SK-N-SH (cell line): Measurements from ENCODE around the gene DELE1. TPM values are rescaled to one million over a fixed set of nuclear protein-coding genes. Genes with fewer than 3 reads are reported as not detected.
"Not testable (repeated sequence)": the region's sequence is repeated elsewhere in the genome, so short reads cannot be mapped to it uniquely, and the experiment has no call there.

Experiments used
- CTCF ChIA-PET: fragments of 300-600, 350-600 bp; formaldehyde crosslinking; extraction: SDS; loops from one replicate; lab custom pipeline; 2021; lab: Yijun Ruan, JAX
- POLR2A ChIA-PET: fragments of 350-600 bp; sonication (Branson Sonifier 250); formaldehyde crosslinking; extraction: SDS; loops from one replicate; lab custom pipeline; 2020; ENCODE audit warnings: antibody characterized with exemption, inconsistent platforms; lab: Yijun Ruan, JAX
- DNase-seq: peaks from one replicate; pipeline ENCODE4 v3.0.0; 2012
- H2AFZ ChIP-seq: fragments of 200-600 bp; sonication (generic); 2 replicates; pipeline ENCODE4 v1.8.1; 2016; ENCODE audit warnings: antibody characterized with exemption, mild to moderate bottlenecking, low read depth
- H3F3A ChIP-seq: fragments of 200-600 bp; sonication (generic); replicated peaks from 2 replicates; pipeline ENCODE3; 2016; ENCODE audit warnings: antibody characterized with exemption, mild to moderate bottlenecking; ENCODE audit not compliant: insufficient read depth
- H3K27ac ChIP-seq, 2 experiments: fragments of 200-500 bp in 1 of 2; fragments of 200-600 bp in 1 of 2; sonication (Bioruptor generic) in 1 of 2; sonication (generic), shearing (Covaris generic) in 1 of 2; 2 replicates each; pipeline versions ENCODE4 v1.5.1 to v1.6.1; 2014 to 2016; ENCODE audit warnings: low read depth in 2 of 2, inconsistent platforms in 1 of 2, low read length in 1 of 2, mild to moderate bottlenecking in 1 of 2, mixed read lengths in 1 of 2
- H3K27me3 ChIP-seq: fragments of 200-600 bp; sonication (generic), shearing (Covaris generic); 2 replicates; pipeline ENCODE4 v1.6.1; 2016; ENCODE audit warnings: mixed run types; ENCODE audit not compliant: insufficient read depth
- H3K36me3 ChIP-seq, 2 experiments: fragments of 200-500 bp in 1 of 2; fragments of 200-600 bp in 1 of 2; sonication (Bioruptor generic) in 1 of 2; sonication (generic) in 1 of 2; replicated peaks in 1 of 2; 2 replicates each; pipeline versions ENCODE3 to v1.5.1; 2014 to 2016; ENCODE audit warnings: low read length in 1 of 2, mild to moderate bottlenecking in 1 of 2; ENCODE audit not compliant: insufficient read depth in 2 of 2, control insufficient read depth in 1 of 2
- H3K4me1 ChIP-seq, 2 experiments: fragments of 200-500 bp in 1 of 2; fragments of 200-600 bp in 1 of 2; sonication (Bioruptor generic) in 1 of 2; sonication (generic), shearing (Covaris generic) in 1 of 2; 2 replicates each; pipeline versions ENCODE4 v1.5.1 to v1.6.1; 2014 to 2016; ENCODE audit warnings: low read depth in 1 of 2, low read length in 1 of 2, mixed run types in 1 of 2; ENCODE audit not compliant: insufficient read depth in 2 of 2, control insufficient read depth in 1 of 2
- H3K4me2 ChIP-seq: fragments of 200-600 bp; sonication (generic), shearing (Covaris generic); 2 replicates; pipeline ENCODE4 v1.6.1; 2017; ENCODE audit warnings: mixed run types
- H3K4me3 ChIP-seq, 2 experiments: fragments of 200-500 bp in 1 of 2; fragments of 200-600 bp in 1 of 2; sonication (Bioruptor generic) in 1 of 2; sonication (generic), shearing (Covaris generic) in 1 of 2; 2 replicates each; pipeline versions ENCODE4 v1.5.1 to v1.8.1; 2014 to 2016; ENCODE audit warnings: low read depth in 2 of 2, inconsistent platforms in 1 of 2, low read length in 1 of 2, mild to moderate bottlenecking in 1 of 2, mixed read lengths in 1 of 2, moderate library complexity in 1 of 2
- H3K79me2 ChIP-seq: fragments of 200-600 bp; sonication (generic); 2 replicates; pipeline ENCODE4 v1.8.1; 2017; ENCODE audit warnings: mild to moderate bottlenecking; ENCODE audit not compliant: insufficient read depth
- H3K9ac ChIP-seq: fragments of 200-600 bp; sonication (generic); 2 replicates; pipeline ENCODE4 v1.6.1; 2017; ENCODE audit warnings: mixed run types
- H3K9me2 ChIP-seq: fragments of 200-600 bp; sonication (generic); 2 replicates; pipeline ENCODE4 v1.6.1; 2017; ENCODE audit warnings: mixed run types
- H3K9me3 ChIP-seq: fragments of 200-600 bp; sonication (generic); 2 replicates; pipeline ENCODE4 v1.6.1; 2017; ENCODE audit warnings: mixed run types, mild to moderate bottlenecking, moderate library complexity
- H4K20me1 ChIP-seq: fragments of 200-600 bp; sonication (generic); 2 replicates; pipeline ENCODE4 v1.6.1; 2017; ENCODE audit warnings: mild to moderate bottlenecking, mixed run types; ENCODE audit not compliant: insufficient read depth
- ELF1 ChIP-seq: IDR thresholded peaks from 2 replicates; pipeline ENCODE4 v1.4.0; 2012
- EP300 ChIP-seq, 2 experiments: IDR thresholded peaks; 2 replicates each; pipeline versions ENCODE4 v1.4.0 to v1.6.1; 2012; ENCODE audit warnings: borderline replicate concordance in 1 of 2, low read depth in 1 of 2, low read length in 1 of 2
- EZH2phosphoT487 ChIP-seq: fragments of 200-600 bp; sonication (generic); IDR thresholded peaks from 2 replicates; pipeline ENCODE4 v1.6.1; 2017; ENCODE audit warnings: low read depth, mixed run types, mild to moderate bottlenecking, antibody characterized with exemption, moderate library complexity, borderline replicate concordance
- FOSL2 ChIP-seq: IDR thresholded peaks from 2 replicates; pipeline ENCODE4 v1.4.0; 2012; ENCODE audit warnings: low read depth, mild to moderate bottlenecking, moderate library complexity, borderline replicate concordance
- GATA2 ChIP-seq: sonication (generic); formaldehyde crosslinking; IDR thresholded peaks from 2 replicates; pipeline ENCODE4 v1.5.0; 2020; ENCODE audit warnings: mild to moderate bottlenecking, missing genetic modification reagents
- NRF1 ChIP-seq: IDR thresholded peaks from 2 replicates; pipeline ENCODE4 v1.6.1; 2012; ENCODE audit warnings: low read depth, mild to moderate bottlenecking, low read length
- POLR2AphosphoS5 ChIP-seq: IDR thresholded peaks from 2 replicates; pipeline ENCODE4 v1.6.1; 2012; ENCODE audit warnings: low read depth, low read length
- RAD21 ChIP-seq: IDR thresholded peaks from 2 replicates; pipeline ENCODE4 v1.6.1; 2012; ENCODE audit warnings: mild to moderate bottlenecking, low read length
- SIN3A ChIP-seq: IDR thresholded peaks from 2 replicates; pipeline ENCODE4 v1.6.1; 2012; ENCODE audit warnings: low read depth, mild to moderate bottlenecking, low read length, moderate library complexity, borderline replicate concordance
- SMC3 ChIP-seq: IDR thresholded peaks from 2 replicates; pipeline ENCODE4 v1.6.1; 2012; ENCODE audit warnings: low read depth, low read length, improper control_type of control experiment
- YY1 ChIP-seq: IDR thresholded peaks from 2 replicates; pipeline ENCODE4 v1.4.0; 2012; ENCODE audit warnings: low read depth, mild to moderate bottlenecking
- WGBS: methylation state at CpG from one replicate; pipeline ENCODE4 v1.1.6; 2017; ENCODE audit warnings: low lambda C conversion rate; 5-methylcytosine and 5-hydroxymethylcytosine counted together
- polyA plus RNA-seq, 3 experiments: library from polyadenylated mRNA; depleted of rRNA; stranded (reverse); fragments of >200 nt; gene quantifications; 2 replicates each; pipeline ENCODE4 v1.2.3, GENCODE V29; 2012
- TF ChIP-seq, protein P1 (sequence below): fragments of 200-600 bp; sonication (generic); IDR thresholded peaks from 2 replicates; pipeline ENCODE4 v1.6.1; 2017; ENCODE audit warnings: antibody characterized with exemption, mild to moderate bottlenecking, moderate library complexity
- TF ChIP-seq, protein P2 (sequence below): fragments of 150-350 bp; IDR thresholded peaks from 2 replicates; pipeline ENCODE4 v1.6.1; 2017; ENCODE audit warnings: antibody characterized with exemption, low read length, low read depth, borderline replicate concordance
- TF ChIP-seq, protein P3 (sequence below): IDR thresholded peaks from 2 replicates; pipeline ENCODE4 v1.4.0; 2012; ENCODE audit warnings: low read depth, borderline replicate concordance
- TF ChIP-seq, protein P4 (sequence below): IDR thresholded peaks from 2 replicates; pipeline ENCODE4 v1.4.0; 2012; ENCODE audit warnings: low read depth, borderline replicate concordance

DELE1 gene
- polyA plus RNA-seq, 1 of the 3 experiments (the other 2 are of a cell fraction) = 60.3 TPM

DNA sequence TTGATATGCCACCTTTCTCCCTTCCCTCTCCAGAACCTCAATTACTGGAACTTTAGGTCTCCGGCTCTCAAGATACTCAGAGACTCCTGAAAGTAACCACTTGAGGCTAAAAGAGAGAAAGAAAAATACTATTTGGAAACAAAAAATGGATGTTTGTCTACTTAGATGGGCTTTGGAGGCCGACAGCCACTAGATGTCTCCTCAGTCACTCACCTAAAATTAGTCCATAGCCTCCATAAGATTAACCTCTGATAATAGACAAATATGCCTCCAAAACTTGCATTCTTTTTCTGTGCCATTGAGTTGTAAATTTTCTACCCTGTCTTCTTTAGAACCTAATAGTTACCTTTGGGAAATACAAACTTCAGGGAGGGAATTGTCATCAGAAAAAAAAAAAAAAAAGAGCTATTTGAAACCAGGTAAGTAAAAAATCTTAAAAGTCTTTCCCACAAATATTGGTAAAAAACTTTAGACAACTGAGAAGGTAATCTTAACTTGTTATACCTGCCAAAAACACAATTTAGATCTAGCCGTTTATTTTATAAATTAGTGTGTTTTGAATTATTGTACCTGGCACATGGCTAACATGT, 34.3 kb upstream of the DELE1 start:
- Histone ChIP-seq H4K20me1 (no peaks in the 10 kb centered on the region), H3K27me3 (peaks cover 10% of the 10 kb centered on the region; the same call in 1 of the 2 replicates), H3K4me2 (no peak overlapping the region), H2AFZ (no peak overlapping the region), H3K9me3 (no peaks in the 10 kb centered on the region), H3K4me1 (no peaks in the 10 kb centered on the region), H3K79me2 (no peaks in the 10 kb centered on the region), H3K9me2 (no peaks in the 10 kb centered on the region), H3K9ac (no peak overlapping the region), H3K4me3 (no peak overlapping the region), H3F3A (no peaks in the 10 kb centered on the region), H3K27ac (no peak overlapping the region), H3K36me3 (no peaks in the 10 kb centered on the region)
- TF ChIP-seq ELF1 (no peak), SMC3 (peak; percentile 56; the same call in 1 of the 2 replicates), RAD21 (peak; percentile 69)
- TF ChIP-seq, protein P1, sequence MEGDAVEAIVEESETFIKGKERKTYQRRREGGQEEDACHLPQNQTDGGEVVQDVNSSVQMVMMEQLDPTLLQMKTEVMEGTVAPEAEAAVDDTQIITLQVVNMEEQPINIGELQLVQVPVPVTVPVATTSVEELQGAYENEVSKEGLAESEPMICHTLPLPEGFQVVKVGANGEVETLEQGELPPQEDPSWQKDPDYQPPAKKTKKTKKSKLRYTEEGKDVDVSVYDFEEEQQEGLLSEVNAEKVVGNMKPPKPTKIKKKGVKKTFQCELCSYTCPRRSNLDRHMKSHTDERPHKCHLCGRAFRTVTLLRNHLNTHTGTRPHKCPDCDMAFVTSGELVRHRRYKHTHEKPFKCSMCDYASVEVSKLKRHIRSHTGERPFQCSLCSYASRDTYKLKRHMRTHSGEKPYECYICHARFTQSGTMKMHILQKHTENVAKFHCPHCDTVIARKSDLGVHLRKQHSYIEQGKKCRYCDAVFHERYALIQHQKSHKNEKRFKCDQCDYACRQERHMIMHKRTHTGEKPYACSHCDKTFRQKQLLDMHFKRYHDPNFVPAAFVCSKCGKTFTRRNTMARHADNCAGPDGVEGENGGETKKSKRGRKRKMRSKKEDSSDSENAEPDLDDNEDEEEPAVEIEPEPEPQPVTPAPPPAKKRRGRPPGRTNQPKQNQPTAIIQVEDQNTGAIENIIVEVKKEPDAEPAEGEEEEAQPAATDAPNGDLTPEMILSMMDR = peak; percentile 48
- 42% methylated on average over 3 of the region's 3 CpGs for WGBS
- CTCF ChIA-PET = interaction anchor here (0.7 to 6.1 kb wide), 16 partner anchors 10 to 255 kb away, joined by 3 to 48 read pairs (median 4); partner anchors contain the start of genes PCDH1 and PCDH12
- POLR2A ChIA-PET = interaction anchor here (0.7 to 0.9 kb wide), 2 partner anchors 13 to 39 kb away, joined by 3 to 4 read pairs; no protein-coding TSS in a partner anchor
- peak; percentile 38 for DNase-seq

DNA sequence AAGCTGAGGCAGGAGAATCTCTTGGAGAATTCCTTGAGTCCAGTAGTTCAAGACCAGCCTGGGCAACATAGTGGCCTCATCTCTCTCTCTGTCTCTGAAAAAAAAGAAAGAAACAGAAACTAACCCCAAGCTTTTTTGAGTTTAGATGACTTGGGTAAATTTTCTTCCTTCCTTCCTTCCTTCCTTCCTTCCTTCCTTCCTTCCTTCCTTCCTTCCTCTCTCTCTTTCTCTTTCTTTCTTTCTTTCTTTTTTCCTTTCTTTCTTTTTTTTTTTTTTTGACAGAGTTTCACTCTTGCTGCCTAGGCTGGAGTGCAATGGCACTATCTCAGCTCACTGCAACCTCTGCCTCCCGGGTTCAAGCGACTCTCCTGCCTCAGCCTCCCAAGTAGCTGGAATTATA, 33.2 kb upstream of the DELE1 start:
- H3K27me3 ChIP-seq, H3K4me2 ChIP-seq, H3K36me3 ChIP-seq, H3K4me1 ChIP-seq, H3K9me3 ChIP-seq, H3K9me2 ChIP-seq, H3F3A ChIP-seq, POLR2A ChIA-PET, H3K27ac ChIP-seq, H3K4me3 ChIP-seq, H4K20me1 ChIP-seq, H3K9ac ChIP-seq, DNase-seq, H2AFZ ChIP-seq, H3K79me2 ChIP-seq: not testable (repeated sequence)
- 67% methylated on average over 2 of the region's 2 CpGs for WGBS
- CTCF ChIA-PET = interaction anchor here (0.7 to 6.1 kb wide), 10 partner anchors 9 to 198 kb away, joined by 3 to 48 read pairs (median 9); partner anchors contain the start of genes PCDH1 and PCDH12

DNA sequence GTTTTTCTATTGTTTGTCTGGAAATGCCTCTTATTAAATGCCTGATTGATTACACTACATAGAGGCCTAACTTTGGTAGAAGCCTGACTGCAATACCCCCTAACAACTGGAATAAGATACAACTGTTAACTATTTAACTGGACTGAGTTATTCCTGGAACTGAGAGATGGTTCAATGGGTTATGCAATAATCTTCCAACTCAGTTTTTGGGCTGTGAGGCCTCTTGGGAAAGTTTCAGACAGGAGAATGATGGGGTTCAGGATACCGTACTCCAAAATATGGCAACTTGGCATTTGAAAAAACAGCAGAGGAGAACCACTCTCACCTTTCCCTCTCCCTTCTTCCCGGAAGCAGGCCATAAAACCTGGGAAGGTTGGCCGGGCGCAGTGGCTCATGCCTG, 26.2 kb upstream of the DELE1 start:
- no peak for DNase-seq
- CTCF ChIA-PET = interaction anchor here (1.2 to 1.4 kb wide), 2 partner anchors 18 to 63 kb away, joined by 4 read pairs; no protein-coding TSS in a partner anchor
- no peaks in the 10 kb centered on the region for H3K9me2 ChIP-seq
- H3K79me2 ChIP-seq = no peaks in the 10 kb centered on the region
- no peaks in the 10 kb centered on the region for H3K9me3 ChIP-seq
- H3K27me3 ChIP-seq = peaks cover 11% of the 10 kb centered on the region
- no peaks in the 10 kb centered on the region for H3F3A ChIP-seq
- POLR2A ChIA-PET = no interaction called here
- H2AFZ ChIP-seq = no peak overlapping the region
- WGBS = 79% methylated on average over 4 of the region's 4 CpGs
- H3K9ac ChIP-seq = no peak overlapping the region
- H3K4me2 ChIP-seq = no peak overlapping the region
- no peak overlapping the region for H3K4me3 ChIP-seq
- H4K20me1 ChIP-seq = no peaks in the 10 kb centered on the region
- H3K36me3 ChIP-seq = no peaks in the 10 kb centered on the region
- H3K27ac ChIP-seq = no peak overlapping the region
- peaks cover 0 to 8% of the 10 kb centered on the region in 2 experiments; a peak in 1 of 4 replicates for H3K4me1 ChIP-seq
- TF ChIP-seq GATA2 (CRISPR knock-in tag) = no peak
- TF ChIP-seq, protein P2, sequence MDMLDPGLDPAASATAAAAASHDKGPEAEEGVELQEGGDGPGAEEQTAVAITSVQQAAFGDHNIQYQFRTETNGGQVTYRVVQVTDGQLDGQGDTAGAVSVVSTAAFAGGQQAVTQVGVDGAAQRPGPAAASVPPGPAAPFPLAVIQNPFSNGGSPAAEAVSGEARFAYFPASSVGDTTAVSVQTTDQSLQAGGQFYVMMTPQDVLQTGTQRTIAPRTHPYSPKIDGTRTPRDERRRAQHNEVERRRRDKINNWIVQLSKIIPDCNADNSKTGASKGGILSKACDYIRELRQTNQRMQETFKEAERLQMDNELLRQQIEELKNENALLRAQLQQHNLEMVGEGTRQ = no peak
- TF ChIP-seq POLR2AphosphoS5 = no peak
- no peak for TF ChIP-seq NRF1
- TF ChIP-seq, protein P3, sequence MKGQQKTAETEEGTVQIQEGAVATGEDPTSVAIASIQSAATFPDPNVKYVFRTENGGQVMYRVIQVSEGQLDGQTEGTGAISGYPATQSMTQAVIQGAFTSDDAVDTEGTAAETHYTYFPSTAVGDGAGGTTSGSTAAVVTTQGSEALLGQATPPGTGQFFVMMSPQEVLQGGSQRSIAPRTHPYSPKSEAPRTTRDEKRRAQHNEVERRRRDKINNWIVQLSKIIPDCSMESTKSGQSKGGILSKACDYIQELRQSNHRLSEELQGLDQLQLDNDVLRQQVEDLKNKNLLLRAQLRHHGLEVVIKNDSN = no peak
- no peak for TF ChIP-seq SIN3A
- no peak for TF ChIP-seq YY1
- TF ChIP-seq FOSL2 = no peak
- TF ChIP-seq, protein P4, sequence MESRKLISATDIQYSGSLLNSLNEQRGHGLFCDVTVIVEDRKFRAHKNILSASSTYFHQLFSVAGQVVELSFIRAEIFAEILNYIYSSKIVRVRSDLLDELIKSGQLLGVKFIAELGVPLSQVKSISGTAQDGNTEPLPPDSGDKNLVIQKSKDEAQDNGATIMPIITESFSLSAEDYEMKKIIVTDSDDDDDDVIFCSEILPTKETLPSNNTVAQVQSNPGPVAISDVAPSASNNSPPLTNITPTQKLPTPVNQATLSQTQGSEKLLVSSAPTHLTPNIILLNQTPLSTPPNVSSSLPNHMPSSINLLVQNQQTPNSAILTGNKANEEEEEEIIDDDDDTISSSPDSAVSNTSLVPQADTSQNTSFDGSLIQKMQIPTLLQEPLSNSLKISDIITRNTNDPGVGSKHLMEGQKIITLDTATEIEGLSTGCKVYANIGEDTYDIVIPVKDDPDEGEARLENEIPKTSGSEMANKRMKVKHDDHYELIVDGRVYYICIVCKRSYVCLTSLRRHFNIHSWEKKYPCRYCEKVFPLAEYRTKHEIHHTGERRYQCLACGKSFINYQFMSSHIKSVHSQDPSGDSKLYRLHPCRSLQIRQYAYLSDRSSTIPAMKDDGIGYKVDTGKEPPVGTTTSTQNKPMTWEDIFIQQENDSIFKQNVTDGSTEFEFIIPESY = no peak
- no peak for TF ChIP-seq EZH2phosphoT487
- TF ChIP-seq EP300 (IDR thresholded peaks at IDR 0.05; ENCODE audit: borderline replicate concordance in 1 of 2, low read depth in 1 of 2, low read length in 1 of 2) = no peak
